Measurements from ENCODE around the gene POLR2I.

Gene POLR2I

DNA sequence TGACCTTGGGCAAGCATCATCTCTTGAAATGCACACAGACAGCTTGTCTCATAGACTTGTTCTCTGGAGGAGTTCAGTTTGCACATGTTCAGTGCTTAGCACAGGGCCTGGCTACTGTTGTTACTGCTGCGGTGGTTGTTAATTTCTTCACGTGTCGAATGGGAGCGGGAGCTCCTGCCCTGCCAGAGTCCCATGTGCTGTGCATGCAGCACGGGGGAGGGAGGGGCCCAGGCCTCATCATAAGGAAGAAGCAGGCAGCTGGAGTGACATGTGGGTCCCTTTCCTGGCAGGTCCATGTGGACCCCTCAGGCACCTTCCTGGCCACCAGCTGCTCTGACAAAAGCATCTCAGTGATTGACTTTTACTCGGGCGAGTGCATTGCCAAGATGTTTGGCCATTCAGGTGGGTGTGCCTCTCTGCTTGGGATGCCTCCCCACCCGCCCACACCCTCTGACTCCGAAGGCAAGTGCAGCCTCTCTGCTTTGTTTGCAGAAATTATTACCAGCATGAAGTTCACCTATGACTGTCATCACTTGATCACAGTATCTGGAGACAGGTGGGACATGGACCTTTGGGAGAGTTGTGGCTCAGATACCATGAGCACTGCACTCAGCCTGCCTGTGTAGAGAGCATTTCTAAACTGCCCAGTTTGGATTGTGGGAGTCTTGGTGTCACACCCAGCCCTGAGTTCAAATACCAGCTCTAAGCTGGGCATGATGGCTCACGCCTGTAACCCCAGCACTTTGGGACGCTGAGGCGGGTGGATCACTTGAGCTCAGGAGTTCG lies 23.6 kb downstream of the POLR2I start:
- H2AFZ ChIP-seq (ENCODE audit: low read depth, low read length) = no peak overlapping the region
- no peaks in the 10 kb centered on the region for H3K9me3 ChIP-seq (ENCODE audit: insufficient read depth, low read length)
- H3K9ac ChIP-seq (ENCODE audit: low read length) = no peak overlapping the region
- TF ChIP-seq EZH2phosphoT487 (IDR thresholded peaks at IDR 0.05; ENCODE audit: low read depth) (no peak), CTCF (IDR thresholded peaks at IDR 0.05; ENCODE audit: low read depth, low read length) (no peak)
- H3K27ac ChIP-seq (ENCODE audit: low read length) = no peak overlapping the region
- peaks cover 32% of the 10 kb centered on the region for H3K36me3 ChIP-seq (replicated peaks; ENCODE audit: low read depth, low read length)
- no peaks in the 10 kb centered on the region for H3K4me1 ChIP-seq (ENCODE audit: low read length)
- H3K4me3 ChIP-seq (ENCODE audit: low read length) = no peak overlapping the region
- no peaks in the 10 kb centered on the region for H3K27me3 ChIP-seq (ENCODE audit: low read depth, low read length)
- H3K4me2 ChIP-seq (ENCODE audit: low read length) = no peak overlapping the region
- no peaks in the 10 kb centered on the region for H4K20me1 ChIP-seq (ENCODE audit: insufficient read depth, low read length)
- no peaks in the 10 kb centered on the region for H3K79me2 ChIP-seq (ENCODE audit: low read length)

- H3K27me3 ChIP-seq (ENCODE audit: low read depth, low read length) = no peaks in the 10 kb centered on the region
- no peak overlapping the region for H2AFZ ChIP-seq (ENCODE audit: low read depth, low read length)
- H3K9ac ChIP-seq (ENCODE audit: low read length) = no peak overlapping the region
- no peak overlapping the region for H3K4me3 ChIP-seq (ENCODE audit: low read length)
- peaks cover 32% of the 10 kb centered on the region for H3K36me3 ChIP-seq (replicated peaks; ENCODE audit: low read depth, low read length)
- no peak overlapping the region for H3K27ac ChIP-seq (ENCODE audit: low read length)
- H4K20me1 ChIP-seq (ENCODE audit: insufficient read depth, low read length) = no peaks in the 10 kb centered on the region
- no peak overlapping the region for H3K4me2 ChIP-seq (ENCODE audit: low read length)
- no peaks in the 10 kb centered on the region for H3K79me2 ChIP-seq (ENCODE audit: low read length)
- no peaks in the 10 kb centered on the region for H3K9me3 ChIP-seq (ENCODE audit: insufficient read depth, low read length)
- H3K4me1 ChIP-seq (ENCODE audit: low read length) = no peaks in the 10 kb centered on the region
- TF ChIP-seq CTCF (IDR thresholded peaks at IDR 0.05; ENCODE audit: low read depth, low read length) = no peak
- no peak for TF ChIP-seq EZH2phosphoT487 (IDR thresholded peaks at IDR 0.05; ENCODE audit: low read depth)
These were observed 24.8 kb downstream of the POLR2I start for GRCh38 chr19:36089847-36090246.

DNA sequence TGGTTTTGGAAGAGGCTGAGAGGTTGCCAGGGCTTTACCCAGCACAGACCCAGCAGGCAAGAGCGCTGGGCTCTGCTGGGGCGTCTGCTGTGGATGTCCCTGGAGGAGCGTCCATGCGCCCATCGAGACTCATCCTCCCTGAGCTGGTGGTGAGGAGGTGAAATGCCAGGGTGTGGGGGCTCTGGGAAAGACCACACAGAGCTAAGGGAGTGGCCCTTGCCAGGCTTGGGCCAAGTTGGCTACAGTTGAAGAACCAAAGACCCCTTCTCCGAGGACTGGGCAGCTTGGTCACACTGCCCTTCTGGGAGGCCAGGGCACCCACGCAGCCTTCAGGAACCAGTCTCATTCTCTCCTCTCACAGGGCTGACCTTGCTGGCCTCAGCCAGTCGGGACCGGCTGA lies 28.3 kb downstream of the POLR2I start:
- no peak for TF ChIP-seq EZH2phosphoT487 (IDR thresholded peaks at IDR 0.05; ENCODE audit: low read depth)
- no peak for TF ChIP-seq CTCF (IDR thresholded peaks at IDR 0.05; ENCODE audit: low read depth, low read length)

GRCh38 chr19:36084231-36085009 lies 30.3 kb downstream of the POLR2I start:
- H3K27me3 ChIP-seq (ENCODE audit: low read depth, low read length) = no peaks in the 10 kb centered on the region
- no peak overlapping the region for H3K9ac ChIP-seq (ENCODE audit: low read length)
- H2AFZ ChIP-seq (ENCODE audit: low read depth, low read length) = no peak overlapping the region
- no peaks in the 10 kb centered on the region for H3K9me3 ChIP-seq (ENCODE audit: insufficient read depth, low read length)
- TF ChIP-seq EZH2phosphoT487 (IDR thresholded peaks at IDR 0.05; ENCODE audit: low read depth) (no peak), CTCF (IDR thresholded peaks at IDR 0.05; ENCODE audit: low read depth, low read length) (no peak)
- H3K4me2 ChIP-seq (ENCODE audit: low read length) = no peak overlapping the region
- no peaks in the 10 kb centered on the region for H3K79me2 ChIP-seq (ENCODE audit: low read length)
- H3K27ac ChIP-seq (ENCODE audit: low read length) = no peak overlapping the region
- no peaks in the 10 kb centered on the region for H3K4me1 ChIP-seq (ENCODE audit: low read length)
- H3K4me3 ChIP-seq (ENCODE audit: low read length) = no peak overlapping the region
- no peaks in the 10 kb centered on the region for H4K20me1 ChIP-seq (ENCODE audit: insufficient read depth, low read length)
- peaks cover 56% of the 10 kb centered on the region for H3K36me3 ChIP-seq (replicated peaks; ENCODE audit: low read depth, low read length)

More for the DNA sequence above, 28.3 kb downstream of the POLR2I start:
- Histone ChIP-seq H3K9ac (ENCODE audit: low read length) (no peak overlapping the region), H3K27me3 (ENCODE audit: low read depth, low read length) (no peaks in the 10 kb centered on the region), H3K9me3 (ENCODE audit: insufficient read depth, low read length) (no peaks in the 10 kb centered on the region), H3K4me3 (ENCODE audit: low read length) (no peak overlapping the region), H2AFZ (ENCODE audit: low read depth, low read length) (no peak overlapping the region), H3K36me3 (replicated peaks; ENCODE audit: low read depth, low read length) (peaks cover 59% of the 10 kb centered on the region), H3K4me2 (ENCODE audit: low read length) (no peak overlapping the region), H4K20me1 (ENCODE audit: insufficient read depth, low read length) (no peaks in the 10 kb centered on the region), H3K4me1 (ENCODE audit: low read length) (no peaks in the 10 kb centered on the region), H3K79me2 (ENCODE audit: low read length) (no peaks in the 10 kb centered on the region), H3K27ac (ENCODE audit: low read length) (no peak overlapping the region)
